Prostate gland (tissue), 2 donors: Measurements from ENCODE around the gene MT1F. TPM values are rescaled to one million over a fixed set of nuclear protein-coding genes. Genes with fewer than 3 reads are reported as not detected.

Experiments
- DNase-seq: peaks from one replicate; pipeline ENCODE4 v3.0.0-alpha.2; 2019; ENCODE audit warnings: low spot score
- H3K27ac ChIP-seq, 2 donors: fragments of 200-600 bp; sonication (generic); 2 replicates each; pipeline ENCODE4 v1.5.1; 2017 to 2019
- H3K27me3 ChIP-seq: fragments of 200-600 bp; sonication (generic); replicated peaks from 2 replicates; pipeline ENCODE4 v1.5.1; 2019; ENCODE audit not compliant: insufficient read depth
- H3K36me3 ChIP-seq, 2 donors: fragments of 200-600 bp; sonication (generic); 1 replicate in 1 of 2; 2 replicates in 1 of 2; pipeline versions ENCODE4 v1.5.1 to v1.8.1; 2017 to 2019
- H3K4me1 ChIP-seq: fragments of 200-600 bp; sonication (generic); replicated peaks from 2 replicates; pipeline ENCODE4 v1.5.1; 2019
- H3K4me3 ChIP-seq, 2 donors: fragments of 200-600 bp; sonication (generic); 2 replicates each; pipeline ENCODE4 v1.5.1; 2017 to 2019
- H3K9me3 ChIP-seq: fragments of 200-600 bp; sonication (generic); 2 replicates; pipeline ENCODE4 v1.5.1; 2017
- POLR2A ChIP-seq: fragments of 450-650 bp; IDR thresholded peaks from one replicate; pipeline ENCODE4 v1.6.1; 2016; ENCODE audit warnings: antibody characterized with exemption, mild to moderate bottlenecking
- POLR2AphosphoS5 ChIP-seq: sonication (generic); formaldehyde crosslinking; IDR thresholded peaks from one replicate; pipeline ENCODE4 v1.6.1; 2017; ENCODE audit warnings: antibody characterized with exemption
- WGBS: methylation state at CpG from one replicate; pipeline ENCODE4 v1.1.5; 2018; 5-methylcytosine and 5-hydroxymethylcytosine counted together
- intact Hi-C: fragments of 100-400 bp; cut with DNase I; formaldehyde crosslinking; loops from one replicate; pipeline ENCODE4 v1.14.2; 2022
- total RNA-seq, 2 donors: library from RNA; depleted of rRNA; stranded (reverse); fragments of >200 nt; gene quantifications; one replicate each; pipeline ENCODE4 v1.1.0, GENCODE V29; 2016
- TF ChIP-seq, protein P1 (sequence below), 4 experiments: fragments of 200-600 bp in 2 of 4; fragments of 450-650 bp in 2 of 4; sonication (generic) in 2 of 4; IDR thresholded peaks; 1 replicate in 3 of 4; 2 replicates in 1 of 4; pipeline ENCODE4 v1.5.1; 2016 to 2019; ENCODE audit warnings: antibody characterized with exemption in 4 of 4, mild to moderate bottlenecking in 2 of 4, moderate library complexity in 2 of 4

Gene MT1F
- total RNA-seq, 2 donors from 2014 or later: 18.5 to 37.3 TPM

DNA sequence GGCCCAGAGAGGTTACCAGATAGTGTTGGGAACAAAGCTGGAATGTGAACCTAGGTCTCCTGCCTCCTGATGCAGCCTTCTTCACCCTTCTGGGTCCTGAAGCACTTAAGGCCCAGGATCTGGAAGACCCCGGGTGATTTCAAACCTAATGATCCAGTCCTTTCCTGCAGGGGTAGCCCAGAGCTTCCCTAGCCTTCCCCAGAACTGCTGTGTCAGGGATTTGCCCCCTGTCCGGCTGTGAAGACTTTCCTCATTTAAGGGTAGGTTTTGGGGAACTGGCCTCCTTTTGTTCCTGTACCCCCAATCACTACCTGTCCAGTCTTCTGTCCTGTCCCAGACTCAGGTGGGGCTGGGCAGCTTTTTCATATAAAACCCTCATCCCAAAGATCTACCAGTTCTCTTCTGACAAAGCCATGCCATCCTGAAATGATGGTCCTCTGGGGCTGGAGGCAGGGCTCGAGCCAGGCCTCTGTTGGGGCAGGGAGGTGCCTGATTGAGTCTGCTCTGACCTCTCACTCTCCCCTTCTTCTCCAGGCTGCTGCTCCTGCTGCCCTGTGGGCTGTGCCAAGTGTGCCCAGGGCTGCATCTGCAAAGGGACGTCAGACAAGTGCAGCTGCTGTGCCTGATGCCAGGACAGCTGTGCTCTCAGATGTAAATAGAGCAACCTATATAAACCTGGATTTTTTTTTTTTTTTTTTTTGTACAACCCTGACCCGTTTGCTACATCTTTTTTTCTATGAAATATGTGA is 25.8 kb downstream of the MT1F start:
- Histone ChIP-seq H3K4me1 (no peaks in the 10 kb centered on the region), H3K27me3 (no peaks in the 10 kb centered on the region), H3K9me3 (no peaks in the 10 kb centered on the region), H3K27ac (peak overlapping the region; percentile 62 to 76), H3K36me3 (no peaks in the 10 kb centered on the region), H3K4me3 (peak overlapping the region; percentile 46 to 47)
- no peak for DNase-seq
- intact Hi-C loops: loop anchor here (5.0 kb wide), 1 partner anchor 76 kb away; the partner anchor contains the start of gene MT2A
- 55% methylated on average over 5 of the region's 5 CpGs for WGBS
- no peak for TF ChIP-seq POLR2AphosphoS5

DNA sequence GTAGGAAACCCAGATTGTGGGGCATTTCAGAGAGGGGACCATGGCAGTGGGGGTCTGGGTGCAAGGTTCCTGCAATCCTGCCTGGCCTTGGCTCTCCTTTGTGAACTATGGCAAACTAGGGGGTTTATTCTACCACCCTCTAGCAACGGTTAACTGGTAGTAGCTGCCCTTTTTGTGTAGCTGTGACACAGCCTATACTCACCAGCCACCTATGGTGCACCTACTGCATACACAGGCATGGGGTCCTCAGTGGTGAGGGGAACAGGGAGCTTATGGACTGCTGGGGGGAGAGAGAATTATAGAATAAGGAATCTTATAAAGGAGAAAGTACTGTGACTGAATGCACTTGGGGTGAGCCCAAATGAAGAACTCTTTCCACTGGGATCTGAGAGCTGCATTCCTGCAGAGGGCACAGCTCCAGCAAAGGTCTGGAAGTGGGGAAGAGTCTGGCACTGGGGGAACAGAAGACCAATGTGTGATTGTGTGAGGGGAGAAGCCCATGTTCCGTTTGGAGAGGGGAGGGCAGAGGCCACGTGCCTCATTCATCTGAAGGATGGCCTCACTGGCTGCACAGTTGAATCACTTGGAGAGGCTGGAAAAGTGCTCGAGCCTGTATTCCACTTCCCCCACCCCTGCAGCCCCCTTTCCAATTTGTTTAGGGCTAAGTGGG is 26.6 kb downstream of the MT1F start:
- peak; percentile 16 for DNase-seq
- peak overlapping the region; percentile 62 to 76 for H3K27ac ChIP-seq
- no peak for TF ChIP-seq POLR2A
- TF ChIP-seq, protein P1, sequence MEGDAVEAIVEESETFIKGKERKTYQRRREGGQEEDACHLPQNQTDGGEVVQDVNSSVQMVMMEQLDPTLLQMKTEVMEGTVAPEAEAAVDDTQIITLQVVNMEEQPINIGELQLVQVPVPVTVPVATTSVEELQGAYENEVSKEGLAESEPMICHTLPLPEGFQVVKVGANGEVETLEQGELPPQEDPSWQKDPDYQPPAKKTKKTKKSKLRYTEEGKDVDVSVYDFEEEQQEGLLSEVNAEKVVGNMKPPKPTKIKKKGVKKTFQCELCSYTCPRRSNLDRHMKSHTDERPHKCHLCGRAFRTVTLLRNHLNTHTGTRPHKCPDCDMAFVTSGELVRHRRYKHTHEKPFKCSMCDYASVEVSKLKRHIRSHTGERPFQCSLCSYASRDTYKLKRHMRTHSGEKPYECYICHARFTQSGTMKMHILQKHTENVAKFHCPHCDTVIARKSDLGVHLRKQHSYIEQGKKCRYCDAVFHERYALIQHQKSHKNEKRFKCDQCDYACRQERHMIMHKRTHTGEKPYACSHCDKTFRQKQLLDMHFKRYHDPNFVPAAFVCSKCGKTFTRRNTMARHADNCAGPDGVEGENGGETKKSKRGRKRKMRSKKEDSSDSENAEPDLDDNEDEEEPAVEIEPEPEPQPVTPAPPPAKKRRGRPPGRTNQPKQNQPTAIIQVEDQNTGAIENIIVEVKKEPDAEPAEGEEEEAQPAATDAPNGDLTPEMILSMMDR (IDR thresholded peaks at IDR 0.05): no peak
- TF ChIP-seq POLR2AphosphoS5: no peak
- H3K27me3 ChIP-seq: no peaks in the 10 kb centered on the region
- peak overlapping the region in 1 of 2 donors; percentile 46 for H3K4me3 ChIP-seq
- no peaks in the 10 kb centered on the region for H3K9me3 ChIP-seq
- no peaks in the 10 kb centered on the region for H3K4me1 ChIP-seq
- intact Hi-C loops: loop anchor here (5.0 kb wide), 1 partner anchor 77 kb away; the partner anchor contains the start of gene MT2A
- 47% methylated on average over 4 of the region's 4 CpGs for WGBS
- no peaks in the 10 kb centered on the region for H3K36me3 ChIP-seq

DNA sequence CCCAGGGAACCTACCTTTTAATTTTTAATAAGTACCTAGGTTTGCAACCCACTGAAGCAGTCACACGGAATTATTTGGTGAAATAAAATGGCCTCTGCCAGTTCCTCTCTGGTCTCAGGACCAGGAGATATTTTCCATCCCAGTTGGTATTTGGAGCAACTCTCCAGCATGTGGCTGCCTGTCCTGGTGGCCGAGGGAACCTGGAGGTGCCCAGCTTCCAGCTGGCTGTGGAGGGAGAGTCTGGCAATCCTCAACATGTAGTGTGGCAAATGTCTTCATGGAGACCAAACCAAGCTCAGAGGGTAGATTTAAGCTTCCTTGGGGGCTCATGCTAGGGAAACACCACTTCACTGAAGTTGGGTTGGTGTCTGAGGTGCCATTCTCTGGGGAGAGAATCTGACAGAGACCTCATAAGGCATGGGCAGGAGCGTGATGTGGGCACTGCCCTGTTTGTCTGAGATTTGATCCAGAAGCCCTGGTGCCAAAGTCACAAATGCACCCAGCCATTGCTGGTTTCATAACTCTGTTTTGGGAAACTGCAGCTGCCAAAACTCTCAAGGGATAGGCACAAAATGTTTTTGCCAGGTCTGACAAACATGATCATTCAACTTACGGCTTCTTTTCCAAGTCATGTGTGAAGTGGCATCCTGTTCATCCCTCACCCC is 27.3 kb downstream of the MT1F start:
- no peak overlapping the region for H3K4me3 ChIP-seq
- intact Hi-C loops: loop anchor here (5.0 kb wide), 1 partner anchor 78 kb away; the partner anchor contains the start of gene MT2A
- H3K4me1 ChIP-seq: no peaks in the 10 kb centered on the region
- TF ChIP-seq POLR2A: no peak
- TF ChIP-seq POLR2AphosphoS5: peak; percentile 57
- H3K27me3 ChIP-seq: no peaks in the 10 kb centered on the region
- H3K27ac ChIP-seq: peak overlapping the region; percentile 62 to 76
- WGBS: 45% methylated on average over 4 of the region's 4 CpGs
- no peaks in the 10 kb centered on the region for H3K9me3 ChIP-seq
- H3K36me3 ChIP-seq: no peaks in the 10 kb centered on the region
- DNase-seq: peak; percentile 74

DNA sequence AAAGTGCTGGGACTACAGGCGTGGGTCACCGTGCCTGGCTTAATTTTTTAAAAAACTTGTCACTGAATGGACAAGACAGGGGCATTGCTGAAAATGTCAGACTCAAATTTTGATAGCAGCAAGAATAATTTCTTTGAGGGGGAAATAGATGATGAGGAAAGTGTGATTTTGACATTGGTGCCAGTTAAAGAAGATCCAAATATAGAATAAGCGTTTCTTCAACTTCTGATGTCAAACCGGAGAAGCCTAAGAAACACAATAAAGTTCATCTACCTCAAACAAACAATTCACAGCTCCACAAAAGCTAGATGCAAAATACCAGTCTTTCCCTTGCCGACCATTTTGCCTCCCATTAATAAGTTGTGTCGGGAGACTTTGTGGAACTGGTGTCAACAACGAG is 29.0 kb downstream of the MT1F start:
- intact Hi-C loops: no loop called here
- no peaks in the 10 kb centered on the region for H3K36me3 ChIP-seq
- H3K4me1 ChIP-seq: no peaks in the 10 kb centered on the region
- no peak overlapping the region for H3K4me3 ChIP-seq
- H3K27me3 ChIP-seq: no peaks in the 10 kb centered on the region
- no peak overlapping the region for H3K27ac ChIP-seq
- 98% methylated on average over 7 of the region's 7 CpGs for WGBS
- TF ChIP-seq, protein P1 (IDR thresholded peaks at IDR 0.05): no peak
- TF ChIP-seq POLR2A: no peak
- no peak for TF ChIP-seq POLR2AphosphoS5
- H3K9me3 ChIP-seq: no peaks in the 10 kb centered on the region
- DNase-seq: no peak

DNA sequence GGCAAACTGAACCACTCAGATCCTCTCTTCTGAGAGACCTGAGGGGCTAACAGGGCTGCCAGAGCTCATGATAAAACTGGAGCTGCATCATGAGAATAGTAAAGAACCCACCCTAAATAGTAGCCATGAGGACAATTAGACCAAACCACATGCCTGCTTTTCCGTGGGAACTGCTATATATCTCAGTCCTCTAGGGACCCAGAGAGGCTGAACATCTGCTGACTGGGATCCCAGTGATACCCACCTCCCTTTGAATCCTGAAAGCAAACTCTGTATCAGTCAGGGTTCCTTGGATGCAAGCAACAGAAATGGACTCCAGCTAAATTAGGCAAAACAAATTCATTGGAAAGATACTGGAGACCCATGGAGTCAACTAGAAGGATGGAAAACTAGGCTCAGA is 31.0 kb downstream of the MT1F start:
- WGBS: 74% methylated on average over 1 of the region's 1 CpG
- intact Hi-C loops: no loop called here

DNA sequence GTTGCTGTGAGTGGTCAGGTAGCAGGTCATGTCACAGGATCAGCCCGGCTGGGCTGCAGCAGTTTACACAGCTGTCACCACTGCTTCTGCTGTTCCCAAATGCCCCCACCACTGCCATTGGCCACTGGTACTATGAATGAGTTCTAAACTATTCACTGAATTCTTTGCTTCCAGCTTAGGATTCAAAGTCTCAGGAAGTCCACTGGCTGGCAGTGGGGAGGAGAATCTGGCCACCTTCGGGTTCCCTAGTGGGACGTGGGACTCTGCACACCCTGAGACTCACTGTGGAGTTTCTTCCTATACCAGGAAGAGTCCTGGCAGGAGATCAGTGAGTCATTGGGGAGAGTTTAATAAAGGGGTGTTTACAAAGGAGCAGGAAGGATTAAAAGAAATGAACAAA is 31.4 kb downstream of the MT1F start:
- no peaks in the 10 kb centered on the region for H3K27me3 ChIP-seq
- H3K36me3 ChIP-seq: no peaks in the 10 kb centered on the region
- H3K4me3 ChIP-seq: no peak overlapping the region
- 55% methylated on average over 3 of the region's 3 CpGs for WGBS
- intact Hi-C loops: no loop called here
- no peaks in the 10 kb centered on the region for H3K4me1 ChIP-seq
- TF ChIP-seq POLR2A (no peak), POLR2AphosphoS5 (no peak)
- TF ChIP-seq, protein P1 (IDR thresholded peaks at IDR 0.05): no peak
- no peak for DNase-seq
- H3K9me3 ChIP-seq: no peaks in the 10 kb centered on the region
- no peak overlapping the region for H3K27ac ChIP-seq

More for the DNA sequence above, 31.0 kb downstream of the MT1F start:
- H3K9me3 ChIP-seq: no peaks in the 10 kb centered on the region
- TF ChIP-seq POLR2A: no peak
- no peak for TF ChIP-seq POLR2AphosphoS5
- H3K4me3 ChIP-seq: no peak overlapping the region
- H3K27ac ChIP-seq: no peak overlapping the region
- H3K27me3 ChIP-seq: no peaks in the 10 kb centered on the region
- no peaks in the 10 kb centered on the region for H3K4me1 ChIP-seq
- no peaks in the 10 kb centered on the region for H3K36me3 ChIP-seq
- no peak for DNase-seq
